Measurements from ENCODE around the gene NR1I3.
"Not testable (repeated sequence)": the region's sequence is repeated elsewhere in the genome, so short reads cannot be mapped to it uniquely, and the experiment has no call there.

The NR1I3 gene

DNA sequence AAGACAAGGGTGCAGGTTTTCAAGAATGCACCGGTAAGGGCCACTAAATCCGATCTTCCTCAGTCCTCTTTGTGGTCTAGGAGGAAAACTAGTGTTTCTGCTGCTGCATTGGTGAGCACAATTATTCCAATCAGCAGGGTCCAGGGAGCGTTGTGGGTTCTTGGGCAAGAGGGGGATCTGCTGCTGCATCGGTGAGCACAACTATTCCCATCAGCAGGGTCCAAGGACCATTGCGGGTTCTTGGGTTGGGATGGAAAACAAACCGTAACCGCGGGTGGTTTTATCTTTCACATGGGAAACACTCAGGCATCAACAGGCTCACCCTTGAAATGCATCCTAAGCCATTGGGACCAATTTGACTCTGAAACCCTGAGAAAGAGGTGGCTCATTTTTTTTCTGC is 13.6 kb upstream of the NR1I3 start:
- Histone ChIP-seq H3K36me3 (no peaks in the 10 kb centered on the region), H3K27me3 (no peaks in the 10 kb centered on the region), H3K4me3 (ENCODE audit: low read depth, low read length) (no peak overlapping the region), H3K4me1 (no peaks in the 10 kb centered on the region), H3K9me3 (peaks cover 5% of the 10 kb centered on the region)
- DNase-seq = no peak
- no peak for TF ChIP-seq CTCF (IDR thresholded peaks at IDR 0.05; ENCODE audit: low read depth, low read length)

DNA sequence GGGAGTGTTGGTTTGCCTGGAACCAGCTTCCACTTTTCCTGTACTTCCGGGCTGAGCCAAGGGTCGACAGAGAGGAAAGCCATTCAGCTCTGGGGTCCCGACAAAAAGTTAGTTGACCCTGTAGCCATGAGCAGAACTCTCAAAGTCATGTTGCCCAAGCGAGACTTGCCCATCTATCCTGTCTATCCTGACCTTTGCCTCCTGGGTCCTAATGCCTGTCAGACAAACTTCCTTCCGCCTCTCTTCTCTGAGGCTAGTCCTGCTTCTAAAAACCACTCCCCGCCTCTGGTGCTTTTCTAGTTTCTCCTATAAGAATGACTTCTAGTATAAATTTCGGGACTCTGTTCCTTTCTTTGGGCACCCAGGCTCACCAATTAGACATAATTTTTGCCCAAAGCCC is 12.8 kb upstream of the NR1I3 start:
- peaks cover 5% of the 10 kb centered on the region for H3K9me3 ChIP-seq
- no peak for DNase-seq
- no peaks in the 10 kb centered on the region for H3K36me3 ChIP-seq
- H3K27me3 ChIP-seq = no peaks in the 10 kb centered on the region
- TF ChIP-seq CTCF (IDR thresholded peaks at IDR 0.05; ENCODE audit: low read depth, low read length) = no peak
- no peaks in the 10 kb centered on the region for H3K4me1 ChIP-seq
- no peak overlapping the region for H3K4me3 ChIP-seq (ENCODE audit: low read depth, low read length)

DNA sequence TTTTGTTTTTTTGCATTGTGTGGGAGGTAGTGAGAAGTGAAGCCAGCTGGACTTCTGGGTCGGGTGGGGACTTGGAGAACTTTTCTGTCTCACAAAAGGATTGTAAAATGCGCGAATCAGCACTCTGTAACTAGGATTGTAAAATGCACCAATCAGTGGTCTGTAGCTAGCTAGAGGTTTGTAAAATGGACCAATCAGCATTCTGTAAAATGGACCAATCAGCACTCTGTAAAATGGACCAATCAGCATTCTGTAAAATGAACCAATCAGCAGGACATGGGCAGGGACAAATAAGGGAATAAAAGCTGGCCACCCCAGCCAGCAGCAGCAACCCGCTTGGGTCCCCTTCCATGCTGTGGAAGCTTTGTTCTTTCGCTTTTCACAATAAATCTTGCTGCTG is 12.1 kb upstream of the NR1I3 start:
- not testable (repeated sequence) for H3K4me1 ChIP-seq; H3K4me3 ChIP-seq (ENCODE audit: low read depth, low read length); DNase-seq; H3K27me3 ChIP-seq; H3K9me3 ChIP-seq; H3K36me3 ChIP-seq

GRCh38 chr1:161244888-161245287 is 6.9 kb upstream of the NR1I3 start:
- H3K27me3 ChIP-seq = no peaks in the 10 kb centered on the region
- no peaks in the 10 kb centered on the region for H3K36me3 ChIP-seq
- H3K9me3 ChIP-seq = peaks cover 3% of the 10 kb centered on the region; the same call in 1 of the 2 replicates
- no peak for DNase-seq
- TF ChIP-seq CTCF (IDR thresholded peaks at IDR 0.05; ENCODE audit: low read depth, low read length) = no peak
- no peaks in the 10 kb centered on the region for H3K4me1 ChIP-seq
- H3K4me3 ChIP-seq (ENCODE audit: low read depth, low read length) = no peak overlapping the region

DNA sequence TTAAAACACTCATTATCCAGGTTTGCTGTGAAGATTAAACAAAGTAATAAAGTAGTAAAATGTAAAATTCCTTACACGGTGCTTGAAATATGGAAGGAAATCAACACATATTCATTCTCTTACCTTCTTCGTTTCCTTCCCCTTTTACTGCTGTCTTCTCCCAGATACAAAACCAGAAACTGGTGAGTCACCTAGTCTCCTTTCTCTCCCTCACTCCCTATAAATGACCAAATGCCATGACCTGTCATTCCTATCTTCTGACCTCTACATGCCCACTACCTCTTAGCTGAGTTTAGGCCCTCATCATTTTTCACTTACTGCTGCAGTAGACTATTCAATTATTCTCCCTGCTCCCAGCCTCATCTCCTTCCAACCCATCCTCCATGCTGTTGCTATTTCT is 4.3 kb upstream of the NR1I3 start:
- Histone ChIP-seq H3K9me3 (no peaks in the 10 kb centered on the region), H3K36me3 (no peaks in the 10 kb centered on the region), H3K27me3 (no peaks in the 10 kb centered on the region), H3K4me3 (ENCODE audit: low read depth, low read length) (no peak overlapping the region), H3K4me1 (no peaks in the 10 kb centered on the region)
- no peak for DNase-seq
- no peak for TF ChIP-seq CTCF (IDR thresholded peaks at IDR 0.05; ENCODE audit: low read depth, low read length)

DNA sequence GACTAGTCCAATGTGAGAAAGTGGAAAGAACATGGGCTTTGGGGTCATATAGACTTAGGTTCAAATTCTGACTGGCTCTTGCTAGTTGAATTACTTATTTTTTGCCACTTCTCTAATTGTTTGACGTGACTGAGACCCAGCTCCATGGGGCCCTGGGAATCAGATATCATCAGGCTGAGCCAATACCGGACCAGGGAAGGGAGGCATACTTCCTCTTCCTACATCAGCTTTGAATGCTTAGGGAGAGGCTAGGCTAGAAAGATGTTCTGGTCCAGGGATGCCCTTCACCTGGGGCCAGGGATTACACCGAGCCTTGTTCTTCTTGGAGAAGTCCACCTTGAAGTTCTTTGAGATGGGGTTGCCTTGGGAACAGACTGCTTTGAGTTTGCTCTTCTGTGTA is 3.7 kb upstream of the NR1I3 start:
- Histone ChIP-seq H3K4me1 (no peaks in the 10 kb centered on the region), H3K36me3 (no peaks in the 10 kb centered on the region), H3K27me3 (no peaks in the 10 kb centered on the region), H3K9me3 (no peaks in the 10 kb centered on the region), H3K4me3 (ENCODE audit: low read depth, low read length) (no peak overlapping the region)
- no peak for DNase-seq
- TF ChIP-seq CTCF (IDR thresholded peaks at IDR 0.05; ENCODE audit: low read depth, low read length) = no peak
